WERI-Rb-1 (cell line): ENCODE measurements around the gene CENPK.
A peak's percentile ranks its signal among the peaks of the same experiment; 100 is the strongest.

Experiments used
- DNase-seq: peaks from one replicate; pipeline ENCODE4 v3.0.0-alpha.2; 2020
- H3K27ac ChIP-seq: fragments of 250-450 bp; sonication (Bioruptor Pico); 2 replicates; pipeline ENCODE4 v1.5.1; 2020; ENCODE audit warnings: mild to moderate bottlenecking, moderate library complexity
- H3K27me3 ChIP-seq: fragments of 250-450 bp; sonication (Bioruptor Pico); 2 replicates; pipeline ENCODE4 v1.5.1; 2021; ENCODE audit warnings: mild to moderate bottlenecking, low read depth, moderate library complexity; ENCODE audit not compliant: insufficient read depth, severe bottlenecking
- H3K36me3 ChIP-seq: fragments of 250-450 bp; sonication (Bioruptor Pico); 2 replicates; pipeline ENCODE4 v1.5.1; 2020; ENCODE audit warnings: mild to moderate bottlenecking, moderate library complexity
- H3K4me3 ChIP-seq: 2 replicates; pipeline ENCODE4 v1.5.1; 2011; ENCODE audit warnings: low read depth, mild to moderate bottlenecking, control low read depth, low read length
- H3K9me3 ChIP-seq: fragments of 250-450 bp; sonication (Bioruptor Pico); 2 replicates; pipeline ENCODE4 v1.5.1; 2021; ENCODE audit warnings: mild to moderate bottlenecking, moderate library complexity; ENCODE audit not compliant: severe bottlenecking
- CTCF ChIP-seq: IDR thresholded peaks from 2 replicates; pipeline ENCODE4 v1.5.1; 2011; ENCODE audit warnings: low read depth, mild to moderate bottlenecking, control low read depth, inconsistent platforms, low read length

CENPK gene

GRCh38 chr5:65485405-65485804 lies 77.6 kb downstream of the CENPK start:
- no peak for TF ChIP-seq CTCF
- Histone ChIP-seq H3K27me3 (no peaks in the 10 kb centered on the region), H3K27ac (no peak overlapping the region), H3K9me3 (no peaks in the 10 kb centered on the region), H3K4me3 (no peak overlapping the region), H3K36me3 (no peaks in the 10 kb centered on the region)
- DNase-seq, result no peak

- Histone ChIP-seq H3K9me3 (no peaks in the 10 kb centered on the region), H3K27ac (no peak overlapping the region)
These were observed 79.2 kb downstream of the CENPK start for GRCh38 chr5:65483546-65484346.

GRCh38 chr5:65482736-65483545 lies 80.0 kb downstream of the CENPK start:
- H3K27ac ChIP-seq, result no peak overlapping the region
- no peaks in the 10 kb centered on the region for H3K9me3 ChIP-seq
- H3K4me3 ChIP-seq, result peak overlapping the region; percentile 36
- DNase-seq, result no peak
- TF ChIP-seq CTCF, result no peak
- no peaks in the 10 kb centered on the region for H3K27me3 ChIP-seq
- no peaks in the 10 kb centered on the region for H3K36me3 ChIP-seq

More at GRCh38 chr5:65483546-65484346, 79.2 kb downstream of the CENPK start:
- Histone ChIP-seq H3K36me3 (no peaks in the 10 kb centered on the region), H3K27me3 (no peaks in the 10 kb centered on the region), H3K4me3 (no peak overlapping the region)
- no peak for DNase-seq
- peak; percentile 27; the same call in 1 of the 2 replicates for TF ChIP-seq CTCF

- Histone ChIP-seq H3K27me3 (no peaks in the 10 kb centered on the region), H3K27ac (no peak overlapping the region), H3K36me3 (no peaks in the 10 kb centered on the region), H3K9me3 (no peaks in the 10 kb centered on the region), H3K4me3 (peak overlapping the region; percentile 49; the same call in 1 of the 2 replicates)
- no peak for DNase-seq
- TF ChIP-seq CTCF, result no peak
These were observed 80.7 kb downstream of the CENPK start for GRCh38 chr5:65482296-65482735.

GRCh38 chr5:65481635-65482295 lies 81.2 kb downstream of the CENPK start, which contains the start of gene ADAMTS6:
Gene ADAMTS6 (minus strand): TSS chr5:65481920. CDS start chr5:65473673, 8,247 bp downstream.
- TF ChIP-seq CTCF, result no peak
- Histone ChIP-seq H3K27me3 (no peaks in the 10 kb centered on the region), H3K27ac (no peak within 1 kb of the TSS), H3K36me3 (no peaks in the 10 kb centered on the region), H3K4me3 (peak within 1 kb of the TSS; percentile 49), H3K9me3 (no peaks in the 10 kb centered on the region)
- DNase-seq, result peak; percentile 39
